Stimulated activated CD8-positive, alpha-beta memory T cell treated with anti-CD3 and anti-CD28 coated beads, Interleukin-7, amount 100 ng/mL, for 4 hours (primary cell): ENCODE data around the gene RNF133.
"Not testable (repeated sequence)": the region's sequence is repeated elsewhere in the genome, so short reads cannot be mapped to it uniquely, and the experiment has no call there.

Experiments
- DNase-seq, 2 donors: peaks; one replicate each; pipeline ENCODE4 v3.0.0-alpha.2; 2020; ENCODE audit warnings: low read depth in 2 of 2

RNF133 gene

GRCh38 chr7:122689346-122690109 is 9.4 kb downstream of the RNF133 start:
- DNase-seq: no peak

- DNase-seq: no peak
Measured at GRCh38 chr7:122688400-122688998, 10.4 kb downstream of the RNF133 start.

DNA sequence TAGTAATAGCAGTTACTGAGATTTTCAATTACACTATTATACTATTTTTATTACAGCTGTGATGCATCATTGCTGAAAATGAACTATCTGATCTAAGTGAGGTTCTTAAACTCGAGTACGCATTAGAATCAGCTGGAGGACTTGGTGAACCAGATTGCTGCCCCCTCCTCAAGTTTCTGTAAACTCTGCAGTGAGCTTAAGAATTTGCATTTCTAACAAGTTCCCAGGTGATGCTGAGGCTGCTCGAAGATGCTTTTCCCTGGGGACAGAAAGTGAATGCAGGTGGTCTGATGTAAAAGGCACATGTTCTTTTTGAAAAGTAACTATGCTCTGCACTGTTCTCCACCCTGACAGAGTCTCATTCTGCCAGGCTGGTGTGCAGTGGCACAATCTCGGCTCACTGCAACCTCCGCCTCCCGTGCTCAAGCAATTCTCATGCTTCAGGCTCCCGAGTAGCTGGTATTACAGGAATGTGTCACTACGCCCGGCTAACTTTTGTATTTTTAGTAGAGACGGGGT is 12.5 kb downstream of the RNF133 start:
- DNase-seq: no peak

GRCh38 chr7:122684504-122684903 is 14.4 kb downstream of the RNF133 start:
- DNase-seq: no peak

GRCh38 chr7:122682815-122683550 is 15.9 kb downstream of the RNF133 start:
- no peak for DNase-seq

DNA sequence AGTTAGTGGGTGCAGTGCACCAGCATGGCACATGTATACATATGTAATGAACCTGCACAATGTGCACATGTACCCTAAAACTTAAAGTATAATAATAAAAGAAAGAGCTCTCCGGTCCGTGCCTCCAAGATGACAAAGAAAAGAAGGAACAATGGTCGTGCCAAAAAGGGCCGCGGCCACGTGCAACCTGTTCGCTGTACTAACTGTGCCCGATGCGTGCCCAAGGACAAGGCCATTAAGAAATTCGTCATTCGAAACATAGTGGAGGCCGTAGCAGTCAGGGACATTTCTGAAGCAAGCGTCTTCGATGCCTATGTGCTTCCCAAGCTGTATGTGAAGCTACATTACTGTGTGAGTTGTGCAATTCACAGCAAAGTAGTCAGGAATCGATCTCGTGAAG is 17.7 kb downstream of the RNF133 start:
- not testable (repeated sequence) for DNase-seq

DNA sequence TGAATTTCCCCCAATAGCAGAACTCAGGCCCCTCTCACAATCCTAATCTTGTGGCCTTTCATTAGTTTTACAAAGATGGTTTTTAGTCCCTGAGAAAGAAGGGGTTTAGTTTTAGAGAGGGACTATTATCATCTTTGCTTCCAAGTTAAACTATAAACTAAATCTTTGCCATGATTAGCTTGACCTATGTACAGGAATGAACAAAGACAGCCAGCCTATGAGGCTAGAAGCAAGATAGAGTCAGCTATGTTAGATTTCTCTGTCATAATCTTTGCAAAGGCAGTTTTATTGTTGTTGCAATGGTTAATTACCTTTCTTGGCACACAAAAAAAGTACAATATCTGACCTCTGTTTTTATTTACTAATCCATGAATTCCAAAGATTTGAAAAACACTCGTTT is 19.1 kb downstream of the RNF133 start:
- no peak for DNase-seq

DNA sequence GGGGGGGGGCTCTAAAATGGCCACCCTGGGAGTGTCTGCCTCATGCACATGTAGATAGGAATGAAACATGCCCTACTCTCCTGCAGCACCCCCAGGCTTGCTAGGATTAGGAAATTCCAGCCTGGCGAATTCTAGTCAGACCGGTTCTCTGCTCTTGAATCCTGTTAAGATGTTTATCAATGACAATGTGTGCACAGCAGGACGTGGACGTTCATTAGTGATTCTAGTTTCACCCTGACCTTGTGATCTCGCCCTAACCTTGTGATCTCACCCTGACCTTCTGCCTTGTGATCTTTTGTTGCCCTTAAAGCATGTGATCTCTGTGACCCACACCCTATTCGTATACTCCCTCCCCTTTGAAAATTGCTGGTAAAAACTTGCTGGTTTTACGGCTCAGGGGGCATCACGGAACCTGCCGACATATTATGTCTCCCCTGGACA is 19.6 kb downstream of the RNF133 start:
- not testable (repeated sequence) for DNase-seq

- no peak for DNase-seq
Measured at GRCh38 chr7:122677149-122677548, 21.8 kb downstream of the RNF133 start.

DNA sequence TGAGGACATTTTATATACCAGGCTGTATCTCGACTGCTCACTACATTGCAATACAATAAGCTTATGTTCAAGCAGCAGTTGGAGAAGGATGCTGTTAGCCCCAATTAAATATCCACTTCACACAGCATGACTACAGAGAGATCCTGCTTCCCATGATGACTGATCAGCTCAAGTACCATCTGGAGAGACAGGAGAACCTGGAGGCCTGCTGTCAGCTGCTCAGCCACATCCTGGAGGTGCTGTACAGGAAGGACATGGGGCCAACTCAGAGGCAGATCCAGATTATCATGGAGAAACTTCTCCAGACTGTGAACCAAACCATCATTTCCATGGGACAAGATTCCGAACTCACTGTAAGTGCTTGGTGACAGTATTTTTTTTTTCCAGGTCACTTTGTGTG is 22.5 kb downstream of the RNF133 start:
- no peak for DNase-seq

GRCh38 chr7:122675621-122676020 is 23.3 kb downstream of the RNF133 start:
- DNase-seq: no peak

- DNase-seq: no peak
Measured at GRCh38 chr7:122675011-122675410, 23.9 kb downstream of the RNF133 start.

- no peak for DNase-seq
Measured at GRCh38 chr7:122674502-122674901, 24.4 kb downstream of the RNF133 start.

GRCh38 chr7:122673951-122674350 is 25.0 kb downstream of the RNF133 start:
- no peak for DNase-seq

DNA sequence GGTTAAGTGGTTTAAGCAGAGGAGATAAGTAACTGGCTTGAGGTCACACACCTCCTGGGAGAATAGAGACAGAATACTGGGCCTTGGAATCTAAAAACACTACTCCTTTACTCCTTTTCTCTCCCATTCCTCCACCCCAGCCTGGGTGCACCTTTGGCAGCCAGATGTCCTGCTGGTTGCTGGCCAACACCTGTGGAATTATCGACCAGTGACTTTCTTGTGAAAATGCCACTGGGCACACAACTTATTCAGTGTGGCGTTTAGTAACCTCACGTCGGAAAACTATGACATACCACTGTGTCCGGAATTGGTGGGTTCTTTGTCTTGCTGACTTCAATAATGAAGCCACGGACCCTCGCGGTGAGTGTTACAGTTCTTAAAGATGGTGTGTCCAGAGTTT is 26.4 kb downstream of the RNF133 start:
- DNase-seq: no peak

GRCh38 chr7:122663733-122664132 is 35.2 kb downstream of the RNF133 start:
- DNase-seq: no peak

DNA sequence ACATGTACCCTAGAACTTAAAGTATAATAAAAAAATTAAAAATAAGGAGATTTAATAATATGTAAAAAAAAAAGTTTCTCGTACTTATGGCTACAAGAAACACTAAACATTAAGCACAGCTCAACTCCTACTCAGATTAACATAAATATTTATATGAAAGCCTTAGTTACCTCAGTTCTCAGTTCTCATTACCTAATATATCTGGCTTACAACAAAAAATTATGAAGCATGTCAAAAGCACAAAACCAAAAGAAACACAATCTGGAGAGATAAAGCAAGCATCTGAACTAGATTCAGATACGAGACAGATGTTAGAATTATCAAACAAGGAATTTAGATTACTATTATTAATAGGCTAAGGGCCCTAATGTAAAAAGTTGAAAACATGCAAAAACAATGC is 40.1 kb downstream of the RNF133 start:
- no peak for DNase-seq

- no peak for DNase-seq
Measured at GRCh38 chr7:122653685-122654084, 45.2 kb downstream of the RNF133 start.

- no peak for DNase-seq
Measured at GRCh38 chr7:122652876-122653275, 46.0 kb downstream of the RNF133 start.

- DNase-seq: no peak
Measured at GRCh38 chr7:122651451-122651850, 47.5 kb downstream of the RNF133 start.
